ENCODE data around the gene BMP8B.
A peak's percentile ranks its signal among the peaks of the same experiment; 100 is the strongest.
"Not testable (repeated sequence)": the region's sequence is repeated elsewhere in the genome, so short reads cannot be mapped to it uniquely, and the experiment has no call there.

Gene BMP8B

GRCh38 chr1:39778463-39779099 lies 10.1 kb downstream of the BMP8B start:
- not testable (repeated sequence) for H3K4me1 ChIP-seq (ENCODE audit: insufficient read depth, low read length); H3K9me3 ChIP-seq (ENCODE audit: control insufficient read depth, insufficient read depth, low read length); H3K36me3 ChIP-seq (ENCODE audit: insufficient read depth, low read length); H3K9ac ChIP-seq (ENCODE audit: low read depth, low read length)

DNA sequence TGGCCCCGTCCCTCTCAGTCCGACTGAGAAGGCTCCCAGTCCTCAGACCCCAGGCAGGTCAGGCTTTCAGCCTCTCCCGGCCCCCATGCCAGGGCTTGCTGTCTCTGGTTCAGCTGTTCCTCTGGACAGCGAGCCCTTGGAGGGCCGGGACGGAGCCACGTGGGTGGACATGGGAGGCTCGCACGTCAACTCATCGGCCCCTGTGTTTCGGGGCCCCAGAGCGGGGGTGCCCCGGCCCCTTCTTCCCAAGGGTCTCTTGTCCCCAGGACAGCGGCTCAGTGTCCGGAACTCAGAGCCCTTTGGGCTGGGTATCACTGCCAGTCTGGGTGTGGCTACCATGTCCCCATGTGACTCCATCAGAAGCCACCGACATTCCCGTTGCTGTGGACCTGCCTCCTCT lies 10.8 kb downstream of the BMP8B start:
- H3K9me3 ChIP-seq (ENCODE audit: control insufficient read depth, insufficient read depth, low read length); H3K4me1 ChIP-seq (ENCODE audit: insufficient read depth, low read length); H3K9ac ChIP-seq (ENCODE audit: low read depth, low read length); H3K36me3 ChIP-seq (ENCODE audit: insufficient read depth, low read length): not testable (repeated sequence)

DNA sequence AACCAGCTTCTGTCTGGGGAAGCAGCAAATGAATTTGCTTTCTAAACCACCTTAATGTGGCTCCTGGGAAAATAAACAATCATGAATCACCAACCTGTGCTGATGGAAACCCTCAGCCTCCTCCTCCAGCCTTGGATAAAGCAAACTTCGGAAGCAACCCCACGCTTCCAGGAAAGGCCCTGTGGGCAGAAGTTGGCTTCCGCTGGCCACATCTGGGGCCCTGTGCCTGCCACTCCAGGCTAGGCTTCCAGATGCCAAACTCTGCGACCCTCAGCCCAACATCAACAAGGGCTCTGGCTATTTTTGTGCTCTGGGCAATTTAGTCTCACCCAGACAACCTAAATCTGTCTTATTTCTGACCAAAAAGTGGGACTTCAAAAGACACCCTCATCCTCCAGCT lies 11.4 kb downstream of the BMP8B start:
- H3K4me1 ChIP-seq (ENCODE audit: insufficient read depth, low read length), result no peaks in the 10 kb centered on the region
- no peaks in the 10 kb centered on the region for H3K36me3 ChIP-seq (ENCODE audit: insufficient read depth, low read length)
- no peaks in the 10 kb centered on the region for H3K9me3 ChIP-seq (ENCODE audit: control insufficient read depth, insufficient read depth, low read length)
- H3K9ac ChIP-seq (ENCODE audit: low read depth, low read length), result no peak overlapping the region

- Histone ChIP-seq H3K4me1 (ENCODE audit: insufficient read depth, low read length) (no peaks in the 10 kb centered on the region), H3K36me3 (ENCODE audit: insufficient read depth, low read length) (no peaks in the 10 kb centered on the region), H3K9ac (ENCODE audit: low read depth, low read length) (no peak overlapping the region), H3K9me3 (ENCODE audit: control insufficient read depth, insufficient read depth, low read length) (no peaks in the 10 kb centered on the region)
Measured at GRCh38 chr1:39776886-39777285, 11.8 kb downstream of the BMP8B start.

DNA sequence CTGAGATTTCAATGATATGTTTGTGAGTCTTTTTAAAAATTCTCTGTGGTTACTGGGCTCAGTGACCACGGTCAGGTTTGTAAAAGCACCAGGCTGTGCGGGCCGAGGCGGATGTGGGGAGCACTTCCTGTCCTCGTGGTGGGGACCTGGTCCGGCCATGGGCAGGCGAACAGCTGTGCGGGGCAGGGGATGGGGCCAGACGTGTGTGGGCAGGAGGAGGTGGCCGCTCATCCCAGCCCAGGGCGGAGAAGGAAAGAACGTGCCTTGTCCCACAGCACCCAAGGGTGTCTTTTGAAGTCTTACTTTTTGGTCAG lies 12.3 kb downstream of the BMP8B start:
- Histone ChIP-seq H3K9ac (ENCODE audit: low read depth, low read length) (no peak overlapping the region), H3K36me3 (ENCODE audit: insufficient read depth, low read length) (no peaks in the 10 kb centered on the region), H3K9me3 (ENCODE audit: control insufficient read depth, insufficient read depth, low read length) (no peaks in the 10 kb centered on the region), H3K4me1 (ENCODE audit: insufficient read depth, low read length) (no peaks in the 10 kb centered on the region)

- not testable (repeated sequence) for H3K9me3 ChIP-seq (ENCODE audit: control insufficient read depth, insufficient read depth, low read length); H3K4me1 ChIP-seq (ENCODE audit: insufficient read depth, low read length); H3K36me3 ChIP-seq (ENCODE audit: insufficient read depth, low read length); H3K9ac ChIP-seq (ENCODE audit: low read depth, low read length)
Measured at GRCh38 chr1:39775676-39776399, 12.8 kb downstream of the BMP8B start.

DNA sequence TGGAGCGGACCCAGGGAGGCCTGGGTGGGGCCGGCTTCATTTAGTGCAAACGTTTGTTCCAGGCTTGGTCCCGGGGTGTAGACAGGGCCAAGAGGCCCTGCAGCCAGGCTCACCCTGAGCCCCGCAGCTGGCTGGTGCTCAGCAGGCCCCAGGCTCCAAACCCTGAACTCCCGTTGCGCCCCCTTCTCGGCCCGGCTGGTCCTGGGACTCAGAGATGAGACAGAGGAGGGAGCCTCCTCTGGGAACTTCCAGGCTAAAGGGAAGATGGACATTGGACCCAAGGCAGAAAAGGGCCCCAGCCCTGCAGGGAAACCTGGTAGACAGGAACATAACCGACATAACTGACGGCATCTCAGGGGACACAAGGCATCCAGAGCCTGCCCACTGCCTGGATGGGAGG lies 13.5 kb downstream of the BMP8B start:
- not testable (repeated sequence) for H3K9ac ChIP-seq (ENCODE audit: low read depth, low read length); H3K9me3 ChIP-seq (ENCODE audit: control insufficient read depth, insufficient read depth, low read length); H3K4me1 ChIP-seq (ENCODE audit: insufficient read depth, low read length); H3K36me3 ChIP-seq (ENCODE audit: insufficient read depth, low read length)

- H3K4me1 ChIP-seq (ENCODE audit: insufficient read depth, low read length); H3K9me3 ChIP-seq (ENCODE audit: control insufficient read depth, insufficient read depth, low read length); H3K36me3 ChIP-seq (ENCODE audit: insufficient read depth, low read length); H3K9ac ChIP-seq (ENCODE audit: low read depth, low read length): not testable (repeated sequence)
Measured at GRCh38 chr1:39773369-39773979, 15.2 kb downstream of the BMP8B start.

DNA sequence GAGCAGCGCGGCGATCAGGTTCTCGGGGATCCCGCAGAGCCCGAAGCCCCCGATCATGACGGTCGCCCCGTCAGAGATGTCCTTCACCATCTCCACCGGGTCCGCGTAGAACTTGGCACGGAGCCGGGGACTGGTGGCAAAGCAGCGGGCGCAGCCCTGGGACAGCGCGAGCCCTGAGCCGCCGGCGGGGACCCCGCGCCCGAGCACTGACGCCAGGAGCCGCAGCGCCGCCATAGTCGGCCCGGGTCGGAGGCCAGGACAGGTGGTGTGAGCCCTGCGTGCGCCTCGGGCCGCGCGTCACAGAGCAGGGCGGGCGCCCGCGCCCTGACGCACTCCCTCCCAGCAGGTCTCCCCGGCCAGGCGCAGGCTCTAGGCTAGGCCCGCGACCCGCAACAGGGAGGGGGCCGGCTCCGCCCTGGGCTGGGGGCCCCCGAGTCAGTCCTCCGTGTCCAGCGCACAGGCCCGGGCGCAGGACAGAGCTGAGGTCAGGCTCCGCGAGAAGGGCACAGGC lies 17.6 kb downstream of the BMP8B start, which contains the start of gene OXCT2:
Gene OXCT2, minus strand, starts transcription at position 327 of the 511 bp plus-strand sequence. Its CDS starts 93 bp downstream, at position 234.
- H3K9me3 ChIP-seq (ENCODE audit: control insufficient read depth, insufficient read depth, low read length); H3K4me1 ChIP-seq (ENCODE audit: insufficient read depth, low read length); H3K36me3 ChIP-seq (ENCODE audit: insufficient read depth, low read length): not testable (repeated sequence)
- H3K9ac ChIP-seq (ENCODE audit: low read depth, low read length), result peak within 1 kb of the TSS; percentile 45; the same call in 1 of the 2 replicates

- H3K9me3 ChIP-seq (ENCODE audit: control insufficient read depth, insufficient read depth, low read length); H3K4me1 ChIP-seq (ENCODE audit: insufficient read depth, low read length); H3K36me3 ChIP-seq (ENCODE audit: insufficient read depth, low read length): not testable (repeated sequence)
- H3K9ac ChIP-seq (ENCODE audit: low read depth, low read length), result peak overlapping the region; percentile 45; the same call in 1 of the 2 replicates
Measured at GRCh38 chr1:39770100-39771021, 18.3 kb downstream of the BMP8B start.

DNA sequence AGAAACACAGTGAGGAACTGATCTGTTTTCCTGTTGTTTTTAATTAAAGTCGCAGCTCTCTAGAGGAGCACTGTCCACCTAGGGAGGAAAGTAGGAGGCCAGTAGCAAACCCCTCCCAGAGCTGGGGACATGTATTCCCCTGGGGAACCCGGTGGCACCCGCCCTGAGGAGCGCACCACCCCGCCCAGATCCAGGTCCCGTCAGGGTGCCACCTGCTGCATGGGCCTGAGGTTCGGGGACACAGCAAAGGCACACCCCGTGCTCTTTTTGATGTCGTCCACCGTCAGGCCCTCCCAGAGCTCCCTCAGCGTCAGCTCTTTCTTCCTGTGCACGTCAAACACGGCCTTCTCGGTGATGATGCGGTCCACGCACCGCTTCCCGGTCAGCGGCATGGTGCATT lies 19.2 kb downstream of the BMP8B start:
- not testable (repeated sequence) for H3K9ac ChIP-seq (ENCODE audit: low read depth, low read length); H3K9me3 ChIP-seq (ENCODE audit: control insufficient read depth, insufficient read depth, low read length); H3K36me3 ChIP-seq (ENCODE audit: insufficient read depth, low read length); H3K4me1 ChIP-seq (ENCODE audit: insufficient read depth, low read length)

GRCh38 chr1:39766466-39766865 lies 22.2 kb downstream of the BMP8B start:
- not testable (repeated sequence) for H3K36me3 ChIP-seq (ENCODE audit: insufficient read depth, low read length)

GRCh38 chr1:39764512-39764911 lies 24.2 kb downstream of the BMP8B start:
- not testable (repeated sequence) for H3K36me3 ChIP-seq (ENCODE audit: insufficient read depth, low read length); H3K9me3 ChIP-seq (ENCODE audit: control insufficient read depth, insufficient read depth, low read length); H3K9ac ChIP-seq (ENCODE audit: low read depth, low read length); H3K4me1 ChIP-seq (ENCODE audit: insufficient read depth, low read length)

More at GRCh38 chr1:39766466-39766865, 22.2 kb downstream of the BMP8B start:
- H3K9ac ChIP-seq (ENCODE audit: low read depth, low read length); H3K4me1 ChIP-seq (ENCODE audit: insufficient read depth, low read length); H3K9me3 ChIP-seq (ENCODE audit: control insufficient read depth, insufficient read depth, low read length): not testable (repeated sequence)

DNA sequence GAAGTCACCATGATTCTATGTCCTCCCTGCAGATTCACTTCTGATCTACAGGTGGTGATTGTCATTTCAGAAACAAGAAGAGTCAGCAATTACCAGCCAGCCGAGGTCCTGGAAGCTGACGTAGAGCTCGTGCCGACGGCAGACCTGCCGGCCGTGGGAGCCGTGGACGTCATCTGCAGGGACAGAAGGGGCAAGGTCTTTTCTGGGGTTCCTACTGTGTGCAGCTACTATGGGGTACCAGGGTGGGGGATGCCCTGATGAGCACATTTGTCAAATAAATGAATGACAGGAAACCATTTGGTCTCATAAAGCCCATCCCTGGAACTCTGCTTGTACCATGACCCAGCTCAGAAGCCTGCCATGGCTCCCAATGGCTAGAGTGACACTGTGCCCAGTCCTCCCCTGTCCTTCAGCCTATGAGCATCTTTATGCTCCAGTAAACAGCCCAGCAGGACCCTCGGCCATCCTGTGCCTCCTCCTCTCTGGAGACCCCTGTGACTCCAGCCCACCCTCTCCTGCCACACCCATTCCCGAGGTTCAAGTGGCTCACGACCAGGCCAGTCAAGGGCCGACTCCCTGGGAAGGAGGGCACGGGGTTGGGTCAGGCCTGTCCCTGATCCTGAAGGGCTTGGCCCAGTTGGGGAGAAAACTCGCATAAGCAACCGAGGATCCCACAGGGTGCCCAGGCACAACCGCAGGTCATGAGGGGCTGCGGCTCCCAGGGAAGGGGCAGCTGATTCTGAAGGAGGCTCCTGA lies 24.9 kb downstream of the BMP8B start:
- not testable (repeated sequence) for H3K36me3 ChIP-seq (ENCODE audit: insufficient read depth, low read length); H3K4me1 ChIP-seq (ENCODE audit: insufficient read depth, low read length); H3K9ac ChIP-seq (ENCODE audit: low read depth, low read length); H3K9me3 ChIP-seq (ENCODE audit: control insufficient read depth, insufficient read depth, low read length)

Data from ES-I3 (cell line).